ENCODE measurements around the gene GARS1.

DNA sequence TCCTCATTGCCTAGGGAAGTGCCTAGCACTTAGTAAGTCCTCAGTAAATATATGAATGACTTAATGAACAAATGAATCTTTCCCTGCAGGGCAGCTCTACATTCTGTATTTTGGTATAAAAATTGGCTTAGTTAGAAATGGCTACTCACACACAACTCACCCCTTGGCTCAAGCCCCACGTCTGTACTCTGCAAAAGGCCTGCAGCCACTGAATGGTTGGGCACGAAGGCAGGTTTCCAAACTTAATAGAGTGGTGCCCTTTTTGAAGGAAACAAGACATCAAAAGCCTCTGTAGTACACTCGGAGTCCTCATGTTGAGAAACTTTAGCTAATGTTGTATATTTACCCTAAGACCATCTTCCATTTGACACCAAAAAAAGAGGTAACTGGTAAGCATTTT is 51.0 kb downstream of the GARS1 start:
- TF ChIP-seq, protein P1, sequence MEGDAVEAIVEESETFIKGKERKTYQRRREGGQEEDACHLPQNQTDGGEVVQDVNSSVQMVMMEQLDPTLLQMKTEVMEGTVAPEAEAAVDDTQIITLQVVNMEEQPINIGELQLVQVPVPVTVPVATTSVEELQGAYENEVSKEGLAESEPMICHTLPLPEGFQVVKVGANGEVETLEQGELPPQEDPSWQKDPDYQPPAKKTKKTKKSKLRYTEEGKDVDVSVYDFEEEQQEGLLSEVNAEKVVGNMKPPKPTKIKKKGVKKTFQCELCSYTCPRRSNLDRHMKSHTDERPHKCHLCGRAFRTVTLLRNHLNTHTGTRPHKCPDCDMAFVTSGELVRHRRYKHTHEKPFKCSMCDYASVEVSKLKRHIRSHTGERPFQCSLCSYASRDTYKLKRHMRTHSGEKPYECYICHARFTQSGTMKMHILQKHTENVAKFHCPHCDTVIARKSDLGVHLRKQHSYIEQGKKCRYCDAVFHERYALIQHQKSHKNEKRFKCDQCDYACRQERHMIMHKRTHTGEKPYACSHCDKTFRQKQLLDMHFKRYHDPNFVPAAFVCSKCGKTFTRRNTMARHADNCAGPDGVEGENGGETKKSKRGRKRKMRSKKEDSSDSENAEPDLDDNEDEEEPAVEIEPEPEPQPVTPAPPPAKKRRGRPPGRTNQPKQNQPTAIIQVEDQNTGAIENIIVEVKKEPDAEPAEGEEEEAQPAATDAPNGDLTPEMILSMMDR (IDR thresholded peaks at IDR 0.05; ENCODE audit: poor library complexity, severe bottlenecking): no peak
- TF ChIP-seq EZH2 (IDR thresholded peaks at IDR 0.05; ENCODE audit: borderline replicate concordance, insufficient read depth, low read length, poor library complexity, severe bottlenecking) (no peak), POLR2AphosphoS5 (IDR thresholded peaks at IDR 0.05) (no peak), MXI1 (conservative IDR thresholded peaks at IDR 0.05; ENCODE audit: poor library complexity, severe bottlenecking) (no peak), RAD21 (conservative IDR thresholded peaks at IDR 0.05) (no peak), SMC3 (conservative IDR thresholded peaks at IDR 0.05; ENCODE audit: poor library complexity) (no peak), REST (IDR thresholded peaks at IDR 0.05; ENCODE audit: borderline replicate concordance) (no peak), EP300 (conservative IDR thresholded peaks at IDR 0.05; ENCODE audit: poor library complexity, severe bottlenecking) (no peak)
